HG03175 (cell line): ENCODE measurements around the gene ASCL5.

Source experiments
- ATAC-seq: cut with Tn5 transposase; IDR thresholded peaks from one replicate; pipeline ENCODE4 v1.9.1; 2021; ENCODE audit warnings: mild to moderate bottlenecking, moderate library complexity; ENCODE audit not compliant: unreplicated experiment

Gene ASCL5

DNA sequence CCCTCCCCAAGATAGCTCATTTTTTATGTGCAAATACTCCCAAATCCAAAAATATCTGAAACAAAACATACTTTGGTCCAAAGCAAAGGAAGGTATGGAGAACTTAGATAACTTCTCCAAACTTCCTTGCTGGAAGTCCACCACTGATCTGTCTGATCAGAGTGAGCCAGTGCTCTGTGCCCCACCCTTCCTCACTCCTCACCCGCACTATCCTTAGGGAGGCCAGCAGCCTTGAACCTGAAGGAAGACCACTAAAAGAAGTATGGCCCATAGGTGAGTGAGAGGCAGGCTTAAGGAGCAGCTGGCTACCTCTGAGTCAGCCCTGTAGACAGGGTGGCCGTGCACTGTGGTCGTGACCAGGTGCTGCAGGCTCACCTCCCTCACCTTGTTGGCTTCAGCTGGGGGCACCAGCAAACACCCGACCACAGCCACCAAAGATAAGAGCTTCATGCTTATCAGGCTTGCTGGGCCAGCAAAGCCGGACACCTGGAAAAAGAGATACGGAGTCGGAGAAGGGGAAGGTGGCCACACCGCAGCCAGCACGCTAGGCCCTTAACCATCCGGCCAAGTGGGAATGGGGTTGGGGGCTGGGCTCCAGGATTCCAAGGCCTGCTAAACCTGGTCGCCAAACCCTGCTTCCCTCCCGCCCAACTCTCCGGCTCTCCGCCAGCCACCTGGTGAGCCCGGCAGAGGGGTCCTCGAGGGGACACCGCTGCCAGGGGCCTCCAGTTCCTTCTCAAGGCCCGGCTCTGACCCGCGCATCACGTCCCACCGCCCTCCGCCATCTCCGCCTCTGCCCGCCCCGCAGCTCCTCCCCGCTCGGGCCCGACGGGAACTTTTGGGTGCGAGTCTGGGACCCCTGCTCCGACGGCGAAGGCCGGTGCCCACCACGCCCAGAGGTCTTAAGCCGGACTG lies 26.7 kb upstream of the ASCL5 start:
- peak; percentile 79 for ATAC-seq

GRCh38 chr1:201149400-201149799 lies 22.4 kb upstream of the ASCL5 start:
- ATAC-seq: no peak

- no peak for ATAC-seq
Measured at GRCh38 chr1:201147396-201148015, 20.5 kb upstream of the ASCL5 start.

- ATAC-seq: no peak
Measured at GRCh38 chr1:201146626-201147390, 19.8 kb upstream of the ASCL5 start.

GRCh38 chr1:201145816-201146215 lies 18.8 kb upstream of the ASCL5 start:
- ATAC-seq: no peak

GRCh38 chr1:201145132-201145531 lies 18.1 kb upstream of the ASCL5 start:
- ATAC-seq: no peak

DNA sequence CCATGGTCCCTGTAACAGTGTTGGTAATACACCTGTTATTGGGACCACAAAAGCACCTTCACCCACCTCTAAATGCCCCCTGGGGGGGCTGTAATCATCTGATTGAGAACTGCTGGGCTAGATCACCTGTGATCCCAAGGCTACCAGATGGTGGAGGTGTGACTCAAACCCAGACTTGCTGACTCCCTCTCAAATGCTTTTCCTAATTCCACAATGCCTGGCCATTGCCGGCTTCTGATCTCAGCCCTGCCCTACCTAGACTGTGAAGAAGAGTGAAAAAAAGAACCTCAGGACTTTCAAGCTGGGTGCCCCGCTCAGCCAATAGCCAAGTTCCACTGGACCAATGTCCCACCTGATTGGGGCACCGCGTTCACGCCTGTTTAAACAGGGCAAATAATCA lies 17.7 kb upstream of the ASCL5 start:
- no peak for ATAC-seq

GRCh38 chr1:201143726-201144635 lies 17.0 kb upstream of the ASCL5 start:
- no peak for ATAC-seq

DNA sequence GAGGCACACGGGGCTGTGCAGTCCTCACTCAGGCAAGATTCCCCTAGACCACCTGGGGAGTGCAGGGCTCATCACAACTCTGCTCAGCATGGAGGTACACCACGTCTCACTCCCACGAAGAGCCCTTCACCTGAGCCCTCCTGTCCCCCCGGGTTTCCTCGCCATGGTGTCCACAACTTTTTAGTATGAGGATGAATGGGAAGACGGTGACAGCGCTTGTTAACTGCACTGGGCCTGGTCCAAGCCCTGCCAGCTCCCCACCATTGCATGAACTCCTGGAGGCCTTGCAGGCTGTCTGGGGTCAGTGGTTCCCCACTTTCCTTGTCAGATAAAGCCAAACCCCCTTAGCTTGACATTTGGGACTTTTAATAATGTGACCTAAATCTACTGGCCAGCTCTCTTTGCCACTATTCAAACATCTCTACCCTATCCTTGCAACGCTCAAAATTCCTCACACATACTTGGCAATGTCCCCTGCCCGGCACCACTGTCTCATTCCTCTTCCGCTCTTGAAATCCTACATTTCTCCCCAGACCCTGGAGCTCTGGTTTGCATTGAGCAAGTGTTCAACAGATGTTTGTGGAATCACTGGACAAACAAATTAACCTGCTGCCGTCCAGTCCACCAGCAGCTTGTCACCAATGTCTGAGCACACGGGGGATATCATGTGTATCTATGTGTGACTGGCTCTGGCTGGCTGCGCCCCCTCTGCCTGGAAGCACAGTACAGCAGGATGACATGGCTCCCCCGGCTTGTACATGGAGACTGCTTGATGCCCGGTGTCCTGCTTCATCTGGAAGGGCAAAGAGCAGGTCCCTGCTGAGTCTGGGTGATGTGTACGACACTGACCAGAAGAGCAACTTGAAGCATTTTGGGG lies 16.1 kb upstream of the ASCL5 start:
- no peak for ATAC-seq

DNA sequence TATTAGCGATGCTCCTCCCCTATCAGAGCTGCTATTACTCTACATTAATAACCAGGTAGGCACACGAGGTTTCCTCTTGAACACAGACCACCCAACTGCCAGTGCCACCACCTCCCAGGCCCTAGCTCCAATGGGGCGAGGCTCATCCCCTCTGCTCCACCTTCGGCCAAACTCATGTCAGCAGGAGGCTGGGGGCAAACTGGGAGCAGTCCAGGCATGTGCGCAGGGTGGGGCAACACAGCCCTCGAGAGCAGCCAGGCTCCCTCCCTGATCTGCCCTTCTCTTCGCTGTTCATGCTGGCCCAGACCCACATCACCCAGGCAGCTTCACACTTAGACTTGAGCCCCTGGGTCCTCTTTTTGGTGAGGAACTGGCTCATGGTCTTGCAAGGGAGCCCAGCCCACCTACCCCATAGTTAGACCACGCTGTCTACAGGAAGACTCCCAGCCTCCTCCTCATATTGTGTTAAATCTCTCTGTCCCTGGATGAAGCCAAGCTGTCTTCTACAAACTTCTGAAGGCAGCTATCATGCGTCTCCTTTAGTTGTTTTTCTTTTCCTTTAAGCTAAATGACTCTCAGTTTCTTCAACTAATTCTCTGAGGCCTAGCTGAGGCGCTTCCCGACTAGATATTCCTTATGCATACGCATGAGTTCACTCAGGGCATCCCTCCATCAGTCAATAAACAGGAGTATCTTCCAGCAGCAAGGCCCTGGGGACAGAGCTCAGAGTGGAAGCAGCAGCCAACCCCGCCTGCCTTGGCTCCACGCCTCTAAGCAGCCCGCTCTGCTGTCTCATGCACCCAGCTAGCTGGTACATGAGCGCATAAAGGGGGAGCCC lies 15.2 kb upstream of the ASCL5 start:
- ATAC-seq: no peak

GRCh38 chr1:201141418-201141817 lies 14.4 kb upstream of the ASCL5 start:
- no peak for ATAC-seq

DNA sequence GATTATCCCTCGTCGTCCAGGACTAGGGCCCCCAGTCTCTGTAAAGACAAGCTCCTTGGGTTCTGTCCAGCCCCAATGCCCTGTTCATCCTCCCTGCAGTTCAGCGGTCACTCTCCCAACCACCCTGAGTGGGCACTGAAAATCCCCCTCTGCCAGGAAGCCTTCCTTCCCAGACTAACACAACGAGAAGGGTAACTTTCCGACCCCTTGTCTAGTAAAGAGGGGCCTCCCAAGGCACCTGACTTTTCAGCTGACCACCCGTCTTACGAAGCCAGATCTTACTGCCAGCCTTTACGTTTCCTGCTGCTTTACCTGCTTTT lies 13.9 kb upstream of the ASCL5 start:
- ATAC-seq: no peak

DNA sequence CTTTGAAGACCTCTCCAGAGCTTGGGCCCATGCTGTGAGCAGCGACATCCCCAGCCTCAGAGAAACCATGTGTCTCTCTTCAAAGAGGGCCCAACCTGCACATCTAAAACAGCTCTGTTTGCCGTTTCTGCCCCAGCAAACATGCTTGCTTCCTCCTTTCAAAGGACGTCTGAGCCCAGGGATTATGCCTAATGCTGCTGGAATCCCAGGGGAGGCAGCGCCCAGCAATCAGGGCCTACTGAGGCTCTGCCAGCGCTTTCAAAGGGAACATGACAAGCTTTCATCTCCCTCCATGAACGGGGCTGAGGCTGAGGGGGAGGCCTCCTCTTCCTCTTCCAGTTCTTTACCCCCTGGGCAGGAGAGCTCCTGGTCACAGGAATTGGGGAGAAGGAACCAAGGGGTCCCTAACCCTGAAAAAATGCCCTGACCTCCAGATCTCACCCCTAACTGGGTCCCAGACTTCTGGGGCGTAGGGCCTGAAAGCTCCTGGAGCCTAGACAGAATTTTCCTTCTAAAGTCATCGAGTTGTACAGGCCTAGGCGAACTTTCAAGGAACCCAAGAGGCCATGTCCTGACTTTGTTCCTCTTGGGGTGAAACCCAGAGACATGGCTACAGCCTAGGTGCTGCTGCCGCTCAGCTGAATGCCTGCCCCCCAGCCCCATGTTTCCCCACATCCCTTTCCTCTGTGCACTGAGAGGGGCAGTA lies 13.4 kb upstream of the ASCL5 start:
- no peak for ATAC-seq

GRCh38 chr1:201139756-201140155 lies 12.8 kb upstream of the ASCL5 start:
- no peak for ATAC-seq

DNA sequence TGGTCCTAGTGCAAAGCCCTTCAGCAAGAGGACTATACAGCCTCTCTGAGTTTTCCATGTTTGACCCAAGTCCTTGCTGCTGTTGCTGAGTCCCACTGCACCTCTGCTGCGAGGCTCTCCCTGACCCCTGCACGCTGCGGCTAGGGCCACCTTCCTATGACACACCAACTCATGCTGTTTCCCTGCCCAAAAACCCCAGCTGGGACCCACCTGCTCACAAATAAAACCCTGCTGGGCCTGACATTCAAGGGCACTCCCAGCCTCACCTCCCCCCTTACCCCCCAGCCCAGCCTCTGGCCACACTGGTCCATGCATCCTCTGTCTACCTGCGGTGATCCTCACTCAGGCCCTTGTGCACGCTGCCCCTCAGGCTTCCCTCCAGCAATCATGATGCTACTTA lies 12.3 kb upstream of the ASCL5 start:
- no peak for ATAC-seq

GRCh38 chr1:201138311-201138840 lies 11.4 kb upstream of the ASCL5 start:
- no peak for ATAC-seq

GRCh38 chr1:201137579-201138310 lies 10.8 kb upstream of the ASCL5 start:
- no peak for ATAC-seq
